ENCODE results near the gene ROBO1. TPM values are rescaled to one million over a fixed set of nuclear protein-coding genes. Genes with fewer than 3 reads are reported as not detected.
A peak's percentile ranks its signal among the peaks of the same experiment; 100 is the strongest.

The ROBO1 gene
- total RNA-seq, 1 donor = 34.2 TPM

DNA sequence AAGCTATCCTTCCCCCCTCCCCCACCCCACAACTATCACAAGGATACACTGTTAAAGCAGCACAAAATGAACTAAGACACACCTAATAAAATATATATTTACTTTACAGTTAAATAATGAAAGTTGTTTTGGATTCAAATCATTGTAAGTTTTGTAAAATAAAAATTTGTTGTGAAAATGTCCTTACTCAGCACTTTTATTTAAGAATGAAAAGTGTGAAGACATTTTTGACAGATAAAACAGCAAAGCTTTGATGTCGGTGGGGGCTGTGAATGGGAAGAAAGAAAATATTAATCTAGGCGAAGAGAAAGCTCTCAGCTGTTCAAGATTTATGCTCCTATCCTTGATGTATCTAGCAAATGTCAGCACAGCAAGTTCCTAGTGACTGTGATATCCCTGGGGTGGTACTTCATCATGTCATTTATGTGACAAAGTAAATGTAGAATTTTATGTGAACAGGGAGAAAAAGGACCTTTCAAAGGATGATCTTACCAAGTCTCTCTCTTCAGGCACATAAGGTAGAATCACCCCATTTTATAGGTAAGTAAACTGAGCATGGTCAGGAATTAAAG lies 216.4 kb downstream of the ROBO1 start:
- no peak for TF ChIP-seq CTCF (IDR thresholded peaks at IDR 0.05; ENCODE audit: insufficient read depth, low read length)
- H3K4me3 ChIP-seq (ENCODE audit: low read depth, low read length) = no peak overlapping the region
- no peak for DNase-seq (ENCODE audit: low read depth)

- TF ChIP-seq CTCF (IDR thresholded peaks at IDR 0.05; ENCODE audit: insufficient read depth, low read length) = no peak
- H3K4me3 ChIP-seq (ENCODE audit: low read depth, low read length) = no peak overlapping the region
- no peak for DNase-seq (ENCODE audit: low read depth)
Measured at GRCh38 chr3:79543218-79543982, 224.4 kb downstream of the ROBO1 start.

- no peak overlapping the region for H3K4me3 ChIP-seq (ENCODE audit: low read depth, low read length)
- DNase-seq (ENCODE audit: low read depth) = no peak
- no peak for TF ChIP-seq CTCF (IDR thresholded peaks at IDR 0.05; ENCODE audit: insufficient read depth, low read length)
Measured at GRCh38 chr3:79534727-79535126, 233.1 kb downstream of the ROBO1 start.

DNA sequence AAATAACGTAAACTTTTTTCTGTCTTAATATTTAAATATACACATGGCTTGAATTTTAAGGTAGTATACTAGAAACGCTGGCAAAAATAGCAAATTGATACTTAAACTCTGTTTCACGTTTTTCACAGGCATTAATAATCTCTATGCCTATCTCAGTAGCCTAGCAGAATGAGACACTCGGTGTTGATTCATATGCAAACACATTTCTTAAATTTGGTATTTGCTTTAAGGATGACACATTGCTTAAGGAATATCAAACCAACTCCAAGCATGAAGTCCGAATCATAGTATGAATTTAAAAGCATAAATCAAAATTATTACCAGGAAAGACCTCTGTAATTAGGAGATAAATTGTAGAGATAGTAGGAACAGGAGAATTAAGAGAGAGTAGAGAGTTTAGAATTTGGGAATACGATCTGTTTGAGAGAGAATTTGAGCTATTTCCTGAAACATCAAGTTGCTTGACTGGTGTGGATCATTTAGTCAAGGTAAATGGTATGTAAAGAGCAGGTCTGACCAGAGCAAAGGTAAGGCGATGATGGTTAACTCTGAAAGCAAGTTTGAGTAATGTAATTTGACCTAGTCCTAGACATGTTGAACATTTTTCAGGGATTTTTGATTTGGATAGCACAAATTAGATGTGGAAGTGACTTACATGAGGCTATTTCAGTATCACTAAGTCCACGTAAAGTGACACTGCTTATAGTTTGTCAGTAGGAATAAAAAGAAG lies 236.1 kb downstream of the ROBO1 start:
- TF ChIP-seq CTCF (IDR thresholded peaks at IDR 0.05; ENCODE audit: insufficient read depth, low read length) = no peak
- H3K4me3 ChIP-seq (ENCODE audit: low read depth, low read length) = no peak overlapping the region
- no peak for DNase-seq (ENCODE audit: low read depth)

GRCh38 chr3:79521221-79521848 lies 246.5 kb downstream of the ROBO1 start:
- TF ChIP-seq CTCF (IDR thresholded peaks at IDR 0.05; ENCODE audit: insufficient read depth, low read length) = peak; percentile 52
- peak; percentile 52 for DNase-seq (ENCODE audit: low read depth)
- H3K4me3 ChIP-seq (ENCODE audit: low read depth, low read length) = no peak overlapping the region

GRCh38 chr3:79517766-79518413 lies 249.9 kb downstream of the ROBO1 start:
- TF ChIP-seq CTCF (IDR thresholded peaks at IDR 0.05; ENCODE audit: insufficient read depth, low read length) = peak; percentile 69
- DNase-seq (ENCODE audit: low read depth) = peak; percentile 43
- H3K4me3 ChIP-seq (ENCODE audit: low read depth, low read length) = no peak overlapping the region
